HEK293T (cell line): ENCODE data around the gene AZU1.

Source experiments
- BHLHE40 ChIP-seq: fragments of 450-650 bp; IDR thresholded peaks from 2 replicates; pipeline ENCODE4 v1.6.1; 2016; ENCODE audit warnings: mild to moderate bottlenecking, moderate library complexity, borderline replicate concordance
- CTBP1 ChIP-seq: fragments of 450-650 bp; IDR thresholded peaks from 2 replicates; pipeline ENCODE4 v1.6.1; 2016; ENCODE audit warnings: borderline replicate concordance
- ELF4 ChIP-seq: fragments of 450-650 bp; IDR thresholded peaks from 2 replicates; pipeline ENCODE4 v1.6.1; 2017; ENCODE audit warnings: antibody characterized with exemption
- FOXA1 ChIP-seq: fragments of 450-650 bp; IDR thresholded peaks from 2 replicates; pipeline ENCODE4 v1.6.1; 2016; ENCODE audit warnings: mild to moderate bottlenecking
- HDGF ChIP-seq: fragments of 450-650 bp; IDR thresholded peaks from 2 replicates; pipeline ENCODE4 v1.6.1; 2017; ENCODE audit warnings: antibody characterized with exemption, borderline replicate concordance
- L3MBTL2 ChIP-seq: fragments of 450-650 bp; conservative IDR thresholded peaks from 2 replicates; pipeline ENCODE4 v1.6.1; 2016; ENCODE audit warnings: mild to moderate bottlenecking
- LEF1 ChIP-seq: fragments of 450-650 bp; IDR thresholded peaks from 2 replicates; pipeline ENCODE4 v1.6.1; 2017; ENCODE audit warnings: mild to moderate bottlenecking, borderline replicate concordance
- SP1 ChIP-seq: fragments of 450-650 bp; IDR thresholded peaks from 2 replicates; pipeline ENCODE4 v1.6.1; 2017
- SUZ12 ChIP-seq: fragments of 450-650 bp; IDR thresholded peaks from 2 replicates; pipeline ENCODE4 v1.6.1; 2016; ENCODE audit warnings: mild to moderate bottlenecking
- TARDBP ChIP-seq: fragments of 450-650 bp; IDR thresholded peaks from 2 replicates; pipeline ENCODE4 v1.6.1; 2016
- ZNF384 ChIP-seq: fragments of 450-650 bp; IDR thresholded peaks from 2 replicates; pipeline ENCODE4 v1.6.1; 2016

GRCh38 chr19:834216-834615 lies 6.6 kb downstream of the AZU1 start:
- TF ChIP-seq SUZ12 (no peak), L3MBTL2 (no peak), CTBP1 (no peak), BHLHE40 (no peak), SP1 (no peak), HDGF (no peak), LEF1 (no peak), FOXA1 (no peak), ZNF384 (no peak), ELF4 (no peak), TARDBP (no peak)
